Mammary epithelial cell (primary cell): ENCODE data around the gene GRID1.

Experiments used
- CTCF ChIP-seq, 2 donors: IDR thresholded peaks in 1 of 2; conservative IDR thresholded peaks in 1 of 2; 2 replicates each; pipeline ENCODE4 v1.5.1; 2011 to 2012; ENCODE audit warnings: inconsistent platforms in 2 of 2, low read length in 2 of 2, mild to moderate bottlenecking in 2 of 2, control low read depth in 1 of 2, low read depth in 1 of 2; ENCODE audit not compliant: insufficient read depth in 1 of 2; ENCODE audit errors: extremely low read depth in 1 of 2
- EZH2 ChIP-seq: IDR thresholded peaks from 2 replicates; pipeline ENCODE4 v1.6.1; 2012; ENCODE audit warnings: low read length, inconsistent platforms, borderline replicate concordance

GRCh38 chr10:86256690-86257315 lies 109.8 kb downstream of the GRID1 start:
- TF ChIP-seq CTCF (conservative IDR thresholded peaks at IDR 0.05 in 1 of 2, IDR thresholded peaks at IDR 0.05 in 1 of 2; ENCODE audit: extremely low read depth in 1 of 2, insufficient read depth in 1 of 2, low read depth in 1 of 2, low read length in 2 of 2) = no peak
- TF ChIP-seq EZH2 = no peak
